HG02571 (cell line): ENCODE data around the gene GADD45B.

Experiments used
- ATAC-seq: cut with Tn5 transposase; IDR thresholded peaks from one replicate; pipeline ENCODE4 v1.9.1; 2021; ENCODE audit warnings: mild to moderate bottlenecking, moderate library complexity; ENCODE audit not compliant: unreplicated experiment

Gene GADD45B

GRCh38 chr19:2475702-2476450 is at the start of gene GADD45B:
Gene GADD45B (plus strand): TSS chr19:2476127. CDS start chr19:2476359, 232 bp downstream.
- ATAC-seq, result peak; percentile 39

- ATAC-seq, result peak; percentile 13
These were observed 49.1 kb upstream of the GADD45B start for GRCh38 chr19:2426611-2427428.

- peak; percentile 70 for ATAC-seq
These were observed 48.3 kb upstream of the GADD45B start, which contains the start of gene TIMM13 for GRCh38 chr19:2427429-2428320. Gene TIMM13 (minus strand): TSS chr19:2427586. CDS start chr19:2427533, 53 bp downstream.

GRCh38 chr19:2428321-2428690 is 47.6 kb upstream of the GADD45B start:
- ATAC-seq, result no peak

- no peak for ATAC-seq
These were observed 46.9 kb upstream of the GADD45B start for GRCh38 chr19:2428756-2429711.

GRCh38 chr19:2429917-2430535 is 45.9 kb upstream of the GADD45B start:
- no peak for ATAC-seq

GRCh38 chr19:2431318-2432055 is 44.4 kb upstream of the GADD45B start:
- no peak for ATAC-seq

GRCh38 chr19:2432131-2432848 is 43.6 kb upstream of the GADD45B start:
- no peak for ATAC-seq

- no peak for ATAC-seq
These were observed 42.1 kb upstream of the GADD45B start for GRCh38 chr19:2433854-2434253.

- ATAC-seq, result no peak
These were observed 41.7 kb upstream of the GADD45B start for GRCh38 chr19:2434267-2434666.

- no peak for ATAC-seq
These were observed 41.1 kb upstream of the GADD45B start for GRCh38 chr19:2434721-2435265.

GRCh38 chr19:2436384-2436783 is 39.5 kb upstream of the GADD45B start:
- ATAC-seq, result no peak

GRCh38 chr19:2436926-2437325 is 39.0 kb upstream of the GADD45B start:
- no peak for ATAC-seq

GRCh38 chr19:2438178-2438577 is 37.7 kb upstream of the GADD45B start:
- ATAC-seq, result no peak

GRCh38 chr19:2440515-2440914 is 35.4 kb upstream of the GADD45B start:
- ATAC-seq, result no peak

GRCh38 chr19:2441096-2441752 is 34.7 kb upstream of the GADD45B start:
- ATAC-seq, result no peak

GRCh38 chr19:2443116-2443784 is 32.7 kb upstream of the GADD45B start:
- ATAC-seq, result no peak
